SU-DHL-6 (cell line): ENCODE results near the gene SENP6.

ENCODE experiments used
- H2AFZ ChIP-seq: fragments of 200-600 bp; sonication (generic); 2 replicates; pipeline ENCODE4 v1.6.1; 2014; ENCODE audit warnings: low read depth, mild to moderate bottlenecking, moderate library complexity, mixed read lengths, antibody characterized with exemption, low read length; ENCODE audit not compliant: severe bottlenecking
- H3F3A ChIP-seq: fragments of 200-600 bp; shearing (Covaris generic); 2 replicates; pipeline ENCODE4 v1.6.0; 2016; ENCODE audit warnings: antibody characterized with exemption, mild to moderate bottlenecking; ENCODE audit not compliant: insufficient read depth
- H3K27ac ChIP-seq: fragments of 200-600 bp; sonication (generic); 2 replicates; pipeline ENCODE4 v1.5.1; 2016; ENCODE audit warnings: low read depth, mild to moderate bottlenecking, low read length, moderate library complexity, mixed read lengths
- H3K27me3 ChIP-seq: fragments of 200-600 bp; sonication (generic), shearing (Covaris generic); 2 replicates; pipeline ENCODE4 v1.6.0; 2014; ENCODE audit warnings: mild to moderate bottlenecking, low read length
- H3K36me3 ChIP-seq: fragments of 200-600 bp; sonication (generic); 2 replicates; pipeline ENCODE4 v1.6.1; 2014; ENCODE audit warnings: mild to moderate bottlenecking, low read length, mixed read lengths
- H3K4me2 ChIP-seq: fragments of 300-600, 200-600 bp; shearing (Covaris generic), sonication (generic); 2 replicates; pipeline ENCODE4 v1.6.0; 2014; ENCODE audit warnings: low read length, low read depth, mild to moderate bottlenecking; ENCODE audit not compliant: poor library complexity, severe bottlenecking
- H3K4me3 ChIP-seq: fragments of 200-600 bp; sonication (generic); 2 replicates; pipeline ENCODE4 v1.5.1; 2014; ENCODE audit warnings: antibody characterized with exemption, low read length, mild to moderate bottlenecking, mixed read lengths; ENCODE audit not compliant: insufficient read depth, poor library complexity, severe bottlenecking
- H3K79me2 ChIP-seq: fragments of 200-600 bp; sonication (generic); 2 replicates; pipeline ENCODE4 v1.6.1; 2014; ENCODE audit warnings: mild to moderate bottlenecking, low read length, moderate library complexity; ENCODE audit not compliant: insufficient read depth
- H3K9ac ChIP-seq: fragments of 200-600 bp; sonication (generic); 2 replicates; pipeline ENCODE4 v1.7.0; 2014; ENCODE audit warnings: mild to moderate bottlenecking, low read length
- H3K9me2 ChIP-seq: fragments of 200-600 bp; sonication (generic); replicated peaks from 2 replicates; pipeline ENCODE4 v1.6.1; 2014; ENCODE audit warnings: low read length; ENCODE audit not compliant: insufficient read depth
- H3K9me3 ChIP-seq: fragments of 200-600 bp; sonication (generic); 2 replicates; pipeline ENCODE4 v1.6.1; 2014; ENCODE audit warnings: low read length, mixed read lengths; ENCODE audit not compliant: insufficient read depth
- H4K20me1 ChIP-seq: fragments of 200-600 bp; sonication (generic); 2 replicates; pipeline ENCODE4 v1.6.1; 2014; ENCODE audit warnings: low read depth, mild to moderate bottlenecking, antibody characterized with exemption, low read length, moderate library complexity, mixed read lengths
- EZH2phosphoT487 ChIP-seq: fragments of 200-600 bp; sonication (generic), shearing (Covaris generic); conservative IDR thresholded peaks from 2 replicates; pipeline ENCODE4 v1.6.1; 2018; ENCODE audit warnings: mild to moderate bottlenecking, antibody characterized with exemption, low read length, moderate library complexity, mixed read lengths
- TF ChIP-seq, protein P1 (sequence below): fragments of 200-600 bp; sonication (generic); IDR thresholded peaks from one replicate; pipeline ENCODE4 v1.5.1; 2017; ENCODE audit warnings: antibody characterized with exemption, mild to moderate bottlenecking, low read length, moderate library complexity; ENCODE audit not compliant: insufficient read depth, poor library complexity, severe bottlenecking

The SENP6 gene

DNA sequence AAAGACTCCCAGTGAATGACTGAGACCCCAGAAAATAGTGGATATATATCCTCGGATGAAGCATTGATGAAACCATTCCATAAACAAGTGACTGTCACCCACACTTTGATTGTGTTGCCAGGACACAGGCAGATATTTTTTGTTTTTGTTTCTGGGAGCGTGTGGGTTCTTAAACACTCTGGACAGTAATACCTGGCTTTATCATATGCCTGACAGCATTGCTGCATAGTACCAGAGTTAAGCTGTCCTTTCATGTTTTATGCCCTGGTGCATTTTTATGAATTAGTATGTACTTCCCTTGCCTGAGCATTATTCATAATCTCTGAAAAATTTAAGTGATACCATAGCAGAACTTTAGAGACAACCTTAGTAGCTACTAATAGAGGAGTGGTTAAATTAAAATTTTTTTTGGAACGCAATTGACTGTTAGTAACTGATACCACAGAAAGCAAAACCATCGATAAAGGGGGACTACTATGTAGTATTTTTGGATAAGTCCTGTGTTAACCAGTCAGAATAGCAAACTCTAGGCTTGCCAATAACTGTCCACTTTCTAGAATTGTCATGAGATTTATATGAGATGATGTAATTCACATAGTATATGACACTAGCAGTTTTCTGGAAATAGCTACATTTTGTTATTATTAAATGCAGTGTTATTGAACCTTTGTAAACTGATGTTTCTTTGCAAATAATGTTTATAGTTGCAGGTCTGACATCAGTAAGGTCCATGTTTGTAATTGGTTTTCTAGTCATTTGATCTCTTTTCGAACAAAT, 30.4 kb downstream of the SENP6 start:
- Histone ChIP-seq H2AFZ (no peak overlapping the region), H3K9ac (no peak overlapping the region), H3K4me3 (no peak overlapping the region), H3K27me3 (no peaks in the 10 kb centered on the region), H4K20me1 (no peaks in the 10 kb centered on the region; the same call in 1 of the 2 replicates), H3K79me2 (peaks cover 4% of the 10 kb centered on the region; the same call in 1 of the 2 replicates), H3K4me2 (no peak overlapping the region), H3K9me3 (no peaks in the 10 kb centered on the region), H3K9me2 (no peaks in the 10 kb centered on the region), H3F3A (no peaks in the 10 kb centered on the region), H3K36me3 (peaks cover 20% of the 10 kb centered on the region; the same call in 1 of the 2 replicates), H3K27ac (no peak overlapping the region)
- no peak for TF ChIP-seq EZH2phosphoT487
- TF ChIP-seq, protein P1, sequence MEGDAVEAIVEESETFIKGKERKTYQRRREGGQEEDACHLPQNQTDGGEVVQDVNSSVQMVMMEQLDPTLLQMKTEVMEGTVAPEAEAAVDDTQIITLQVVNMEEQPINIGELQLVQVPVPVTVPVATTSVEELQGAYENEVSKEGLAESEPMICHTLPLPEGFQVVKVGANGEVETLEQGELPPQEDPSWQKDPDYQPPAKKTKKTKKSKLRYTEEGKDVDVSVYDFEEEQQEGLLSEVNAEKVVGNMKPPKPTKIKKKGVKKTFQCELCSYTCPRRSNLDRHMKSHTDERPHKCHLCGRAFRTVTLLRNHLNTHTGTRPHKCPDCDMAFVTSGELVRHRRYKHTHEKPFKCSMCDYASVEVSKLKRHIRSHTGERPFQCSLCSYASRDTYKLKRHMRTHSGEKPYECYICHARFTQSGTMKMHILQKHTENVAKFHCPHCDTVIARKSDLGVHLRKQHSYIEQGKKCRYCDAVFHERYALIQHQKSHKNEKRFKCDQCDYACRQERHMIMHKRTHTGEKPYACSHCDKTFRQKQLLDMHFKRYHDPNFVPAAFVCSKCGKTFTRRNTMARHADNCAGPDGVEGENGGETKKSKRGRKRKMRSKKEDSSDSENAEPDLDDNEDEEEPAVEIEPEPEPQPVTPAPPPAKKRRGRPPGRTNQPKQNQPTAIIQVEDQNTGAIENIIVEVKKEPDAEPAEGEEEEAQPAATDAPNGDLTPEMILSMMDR, result no peak

DNA sequence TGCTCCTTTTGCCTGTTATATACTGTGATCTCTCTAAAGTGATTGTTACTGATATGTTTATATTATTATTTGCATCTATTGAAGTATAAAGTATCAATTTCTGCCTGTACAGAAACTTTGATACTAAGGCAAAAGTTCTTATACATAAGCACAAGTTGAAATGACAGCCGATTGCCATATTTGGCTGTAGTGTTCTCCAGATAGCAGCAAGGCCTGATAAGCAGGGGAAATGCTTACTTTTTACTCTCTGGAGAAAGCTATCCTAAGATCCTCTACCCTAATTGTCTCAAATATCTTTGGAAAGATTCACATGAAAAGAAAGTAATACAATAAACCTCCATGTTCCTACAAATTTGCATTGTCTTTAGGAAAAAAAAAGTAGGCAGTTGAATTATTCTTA, 31.4 kb downstream of the SENP6 start:
- H3K27me3 ChIP-seq, result no peaks in the 10 kb centered on the region
- H3K9me2 ChIP-seq, result no peaks in the 10 kb centered on the region
- H3K9me3 ChIP-seq, result no peaks in the 10 kb centered on the region
- no peaks in the 10 kb centered on the region for H3F3A ChIP-seq
- H3K4me3 ChIP-seq, result no peak overlapping the region
- peaks cover 20% of the 10 kb centered on the region; the same call in 1 of the 2 replicates for H3K36me3 ChIP-seq
- H3K9ac ChIP-seq, result no peak overlapping the region
- H3K27ac ChIP-seq, result no peak overlapping the region
- H2AFZ ChIP-seq, result no peak overlapping the region
- no peaks in the 10 kb centered on the region for H3K79me2 ChIP-seq
- H4K20me1 ChIP-seq, result no peaks in the 10 kb centered on the region; the same call in 1 of the 2 replicates
- TF ChIP-seq, protein P1, result no peak
- no peak for TF ChIP-seq EZH2phosphoT487
- H3K4me2 ChIP-seq, result no peak overlapping the region

DNA sequence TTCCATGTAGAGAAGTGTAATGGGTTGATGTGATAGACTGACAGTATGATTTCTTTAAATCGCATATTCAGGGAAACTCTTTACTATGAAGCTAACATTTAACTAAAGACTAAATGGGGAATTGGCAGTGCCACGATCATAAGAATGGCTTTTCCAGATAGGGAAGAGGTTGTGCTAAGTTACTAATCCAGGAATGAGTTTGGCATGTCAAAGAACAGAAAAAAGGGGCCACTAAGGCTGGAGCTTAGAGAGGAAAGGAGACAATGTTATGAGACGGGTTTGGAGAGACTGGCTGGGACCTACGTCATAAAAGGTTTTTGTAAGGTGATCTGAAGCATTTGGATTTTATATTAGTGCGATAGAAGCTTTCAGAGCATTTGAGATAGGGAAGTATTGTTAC, 40.6 kb downstream of the SENP6 start:
- no peak overlapping the region for H3K4me2 ChIP-seq
- no peak for TF ChIP-seq EZH2phosphoT487
- TF ChIP-seq, protein P1, result no peak
- H4K20me1 ChIP-seq, result no peaks in the 10 kb centered on the region
- H3K27me3 ChIP-seq, result no peaks in the 10 kb centered on the region
- H3K27ac ChIP-seq, result no peak overlapping the region
- H3K9me3 ChIP-seq, result no peaks in the 10 kb centered on the region
- no peaks in the 10 kb centered on the region for H3K79me2 ChIP-seq
- no peak overlapping the region for H3K4me3 ChIP-seq
- no peaks in the 10 kb centered on the region for H3F3A ChIP-seq
- peaks cover 6% of the 10 kb centered on the region; the same call in 1 of the 2 replicates for H3K36me3 ChIP-seq
- no peak overlapping the region for H3K9ac ChIP-seq
- no peaks in the 10 kb centered on the region for H3K9me2 ChIP-seq
- no peak overlapping the region for H2AFZ ChIP-seq
